IMR-90 (cell line): ENCODE data around the gene SLC29A3. TPM values are rescaled to one million over a fixed set of nuclear protein-coding genes. Genes with fewer than 3 reads are reported as not detected.

Experiments used
- ATAC-seq: fragments of 200-7000 bp; cut with Tn5 transposase; 2 replicates; pipeline ENCODE4 v1.9.1; 2020; ENCODE audit warnings: low read depth, mild to moderate bottlenecking, moderate library complexity
- BruUV-seq: library from RNA; stranded (reverse); fragments of 400-500 nt; replicated peaks from 2 replicates; lab custom pipeline; 2021; lab: Mats Ljungman, UMichigan
- CTCF ChIA-PET: fragments of 300-600 bp; formaldehyde crosslinking; extraction: SDS; loops from one replicate; lab custom pipeline; 2021; ENCODE audit warnings: antibody characterized with exemption; lab: Yijun Ruan, JAX
- POLR2A ChIA-PET: fragments of 300-600 bp; sonication (Branson Sonifier 250); formaldehyde crosslinking; loops from one replicate; lab custom pipeline; 2022; ENCODE audit warnings: antibody characterized with exemption; ENCODE audit not compliant: unreplicated experiment; lab: Charles Lee
- DNase-seq: peaks from one replicate; pipeline ENCODE4 v3.0.0; 2013
- H2AFZ ChIP-seq: replicated peaks from 2 replicates; pipeline ENCODE3; 2013; ENCODE audit warnings: low read length, mild to moderate bottlenecking; ENCODE audit not compliant: poor library complexity
- H2AK5ac ChIP-seq: 2 replicates; pipeline ENCODE4 v1.6.1; 2013; ENCODE audit warnings: low read depth, low read length, inconsistent platforms
- H2AK9ac ChIP-seq: replicated peaks from 2 replicates; pipeline ENCODE3; 2013; ENCODE audit warnings: mild to moderate bottlenecking, low read depth, low read length, moderate library complexity; ENCODE audit not compliant: poor library complexity
- H2BK120ac ChIP-seq: 2 replicates; pipeline ENCODE4 v1.6.1; 2013; ENCODE audit warnings: low read depth, low read length, inconsistent platforms
- H2BK15ac ChIP-seq: 3 replicates; pipeline ENCODE4 v1.6.1; 2013; ENCODE audit warnings: low read depth, low read length, inconsistent platforms
- H2BK20ac ChIP-seq: 2 replicates; pipeline ENCODE4 v1.6.1; 2013; ENCODE audit warnings: low read depth, mild to moderate bottlenecking, inconsistent platforms, low read length, moderate library complexity
- H2BK5ac ChIP-seq: 2 replicates; pipeline ENCODE4 v1.6.1; 2013; ENCODE audit warnings: mild to moderate bottlenecking, low read depth, low read length, inconsistent platforms; ENCODE audit not compliant: poor library complexity, severe bottlenecking
- H3K14ac ChIP-seq: replicated peaks from 2 replicates; pipeline ENCODE4 v1.6.1; 2013; ENCODE audit warnings: low read depth, low read length, inconsistent platforms
- H3K18ac ChIP-seq: 2 replicates; pipeline ENCODE4 v1.6.1; 2013; ENCODE audit warnings: low read depth, low read length, control low read depth
- H3K23ac ChIP-seq: 2 replicates; pipeline ENCODE4 v1.6.1; 2013; ENCODE audit warnings: low read depth, low read length, inconsistent platforms
- H3K27ac ChIP-seq: 2 replicates; pipeline ENCODE4 v1.5.1; 2013; ENCODE audit warnings: mild to moderate bottlenecking, control low read depth, low read length; ENCODE audit not compliant: insufficient read depth
- H3K27me3 ChIP-seq: 2 replicates; pipeline ENCODE4 v1.6.1; 2013; ENCODE audit warnings: low read length; ENCODE audit not compliant: control insufficient read depth, insufficient read depth
- H3K36me3 ChIP-seq: 2 replicates; pipeline ENCODE4 v1.6.1; 2013; ENCODE audit warnings: low read length, mixed read lengths; ENCODE audit not compliant: control insufficient read depth, insufficient read depth
- H3K4ac ChIP-seq: 2 replicates; pipeline ENCODE4 v1.6.1; 2013; ENCODE audit warnings: low read depth, low read length, inconsistent platforms
- H3K4me1 ChIP-seq: 2 replicates; pipeline ENCODE4 v1.6.1; 2013; ENCODE audit warnings: low read length, mixed read lengths; ENCODE audit not compliant: control insufficient read depth, insufficient read depth
- H3K4me2 ChIP-seq: 2 replicates; pipeline ENCODE4 v1.6.1; 2013; ENCODE audit warnings: low read depth, mild to moderate bottlenecking, control low read depth, low read length, moderate library complexity
- H3K4me3 ChIP-seq: 2 replicates; pipeline ENCODE4 v1.5.1; 2013; ENCODE audit warnings: low read depth, mild to moderate bottlenecking, control low read depth, low read length, moderate library complexity; ENCODE audit not compliant: insufficient read depth
- H3K56ac ChIP-seq: 2 replicates; pipeline ENCODE4 v1.6.1; 2013; ENCODE audit warnings: low read length, inconsistent platforms; ENCODE audit not compliant: insufficient read depth; ENCODE audit errors: extremely low read depth
- H3K79me1 ChIP-seq, 2 experiments: 2 replicates each; pipeline ENCODE4 v1.6.1; 2013; ENCODE audit warnings: low read length in 2 of 2, inconsistent platforms in 1 of 2, low read depth in 1 of 2
- H3K9ac ChIP-seq: 2 replicates; pipeline ENCODE4 v1.6.1; 2013; ENCODE audit warnings: low read depth, low read length, control low read depth
- H3K9me1 ChIP-seq: 2 replicates; pipeline ENCODE4 v1.6.1; 2013; ENCODE audit warnings: low read length, inconsistent platforms; ENCODE audit not compliant: insufficient read depth
- H3K9me3 ChIP-seq: 2 replicates; pipeline ENCODE4 v1.6.1; 2013; ENCODE audit warnings: low read length; ENCODE audit not compliant: control insufficient read depth, insufficient read depth
- H4K20me1 ChIP-seq: 2 replicates; pipeline ENCODE4 v1.6.1; 2013; ENCODE audit warnings: low read length, inconsistent platforms; ENCODE audit not compliant: insufficient read depth
- H4K5ac ChIP-seq: 2 replicates; pipeline ENCODE4 v1.6.1; 2013; ENCODE audit warnings: mild to moderate bottlenecking, low read depth, low read length, control low read depth
- H4K8ac ChIP-seq, 2 experiments: 2 replicates each; pipeline ENCODE4 v1.6.1; 2013; ENCODE audit warnings: low read depth in 2 of 2, low read length in 2 of 2, control low read depth in 1 of 2, inconsistent platforms in 1 of 2
- H4K91ac ChIP-seq: 2 replicates; pipeline ENCODE4 v1.6.1; 2013; ENCODE audit warnings: low read depth, low read length, inconsistent platforms; ENCODE audit not compliant: insufficient read depth
- MAZ ChIP-seq: IDR thresholded peaks from 2 replicates; pipeline ENCODE4 v1.6.1; 2012; ENCODE audit warnings: low read depth, mild to moderate bottlenecking, low read length, improper control_type of control experiment, moderate library complexity, borderline replicate concordance
- USF2 ChIP-seq: fragments of 150-350 bp; IDR thresholded peaks from 2 replicates; pipeline ENCODE4 v1.6.1; 2017; ENCODE audit warnings: mild to moderate bottlenecking, antibody characterized with exemption, low read length, low read depth
- WGBS, 2 experiments: methylation state at CpG; one replicate each; pipeline versions ENCODE4 v1.1.5 to v1.1.7; 2013; ENCODE audit warnings: missing lambda C conversion rate in 2 of 2; ENCODE audit not compliant: insufficient read length in 1 of 2; ENCODE audit errors: extremely low coverage in 2 of 2; 5-methylcytosine and 5-hydroxymethylcytosine counted together
- dilution Hi-C: fragments of 300-500 bp; cut with HindIII; formaldehyde crosslinking; loops from one replicate; pipeline ENCODE4 v1.14.3; 2018; ENCODE audit warnings: low sequenced_read_pairs; ENCODE audit not compliant: unreplicated experiment
- in situ Hi-C: fragments of 300-500 bp; cut with MboI; formaldehyde crosslinking; loops from 3 replicates; pipeline ENCODE4 v1.14.3; 2019; ENCODE audit warnings: low sequenced_read_pairs, inconsistent platforms, mixed read lengths
- intact Hi-C: fragments of 100-400 bp; cut with micrococcal nuclease; formaldehyde crosslinking; loops from 2 replicates; pipeline ENCODE4 v1.10.0; 2022
- polyA plus RNA-seq, 3 experiments: library from polyadenylated mRNA; depleted of rRNA; stranded (reverse); fragments of >200 nt; gene quantifications; 2 replicates each; pipeline ENCODE4 v1.2.3, GENCODE V29; 2012; ENCODE audit warnings: low replicate concordance in 1 of 3
- total RNA-seq: library from RNA; depleted of rRNA; stranded (reverse); fragments of >200 nt; gene quantifications from 2 replicates; pipeline ENCODE4 v1.2.3, GENCODE V29; 2012

The SLC29A3 gene
- total and polyA plus RNA-seq, 2 of the 4 experiments (the other 2 are of a cell fraction) = 0.72 to 3.0 TPM

GRCh38 chr10:71323407-71323806 lies 4.3 kb downstream of the SLC29A3 start:
- H3K56ac ChIP-seq = no peak overlapping the region
- no peak overlapping the region for H3K4ac ChIP-seq
- in situ Hi-C loops = no loop called here
- no peak overlapping the region for H3K4me3 ChIP-seq
- 54% methylated on average over 2 of the region's 4 CpGs; no CpG with 5 or more reads in 1 of the 2 experiments for whole genome bisulfite sequencing, 2 experiments
- no peak overlapping the region for H2BK5ac ChIP-seq
- TF ChIP-seq MAZ (no peak), USF2 (peak; percentile 91)
- H3K9me3 ChIP-seq = no peaks in the 10 kb centered on the region
- H2BK20ac ChIP-seq = no peak overlapping the region
- no peak overlapping the region for H2AFZ ChIP-seq
- ChIA-PET POLR2A (no interaction called here), CTCF (no interaction called here)
- no TSS peak for BruUV-seq
- no peak overlapping the region for H2AK5ac ChIP-seq
- no peaks in the 10 kb centered on the region; the same call in 1 of the 2 replicates for H3K4me1 ChIP-seq
- H2BK15ac ChIP-seq = no peak overlapping the region
- peaks cover 3% of the 10 kb centered on the region; the same call in 1 of the 2 replicates for H3K36me3 ChIP-seq
- H3K9me1 ChIP-seq = no peaks in the 10 kb centered on the region; the same call in 1 of the 2 replicates
- H3K27me3 ChIP-seq = no peaks in the 10 kb centered on the region
- H3K18ac ChIP-seq = no peak overlapping the region
- no peaks in the 10 kb centered on the region for H3K79me1 ChIP-seq
- no peak overlapping the region for H3K27ac ChIP-seq
- no peak overlapping the region for H2BK120ac ChIP-seq
- intact Hi-C loops = no loop called here
- no peak overlapping the region for H3K23ac ChIP-seq
- H3K4me2 ChIP-seq = no peak overlapping the region
- no peak overlapping the region for H3K9ac ChIP-seq
- H2AK9ac ChIP-seq = no peak overlapping the region
- no peak overlapping the region for H4K91ac ChIP-seq
- H4K8ac ChIP-seq = no peak overlapping the region; a peak in 1 of 4 replicates
- DNase-seq = peak; percentile 33
- no peaks in the 10 kb centered on the region for H4K20me1 ChIP-seq
- ATAC-seq = no peak
- dilution Hi-C loops = no loop called here
- no peak overlapping the region; the same call in 1 of the 2 replicates for H4K5ac ChIP-seq
- no peak overlapping the region for H3K14ac ChIP-seq
